22Rv1 (cell line): ENCODE results near the gene INA.
"Not testable (repeated sequence)": the region's sequence is repeated elsewhere in the genome, so short reads cannot be mapped to it uniquely, and the experiment has no call there.

ENCODE experiments used
- ZFX ChIP-seq: fragments of 450-650 bp; IDR thresholded peaks from 2 replicates; pipeline ENCODE4 v1.6.1; 2017; ENCODE audit warnings: antibody characterized with exemption, borderline replicate concordance
- TF ChIP-seq, protein P1 (sequence below): fragments of 450-650 bp; IDR thresholded peaks from 2 replicates; pipeline ENCODE4 v1.5.1; 2017; ENCODE audit warnings: mild to moderate bottlenecking

DNA sequence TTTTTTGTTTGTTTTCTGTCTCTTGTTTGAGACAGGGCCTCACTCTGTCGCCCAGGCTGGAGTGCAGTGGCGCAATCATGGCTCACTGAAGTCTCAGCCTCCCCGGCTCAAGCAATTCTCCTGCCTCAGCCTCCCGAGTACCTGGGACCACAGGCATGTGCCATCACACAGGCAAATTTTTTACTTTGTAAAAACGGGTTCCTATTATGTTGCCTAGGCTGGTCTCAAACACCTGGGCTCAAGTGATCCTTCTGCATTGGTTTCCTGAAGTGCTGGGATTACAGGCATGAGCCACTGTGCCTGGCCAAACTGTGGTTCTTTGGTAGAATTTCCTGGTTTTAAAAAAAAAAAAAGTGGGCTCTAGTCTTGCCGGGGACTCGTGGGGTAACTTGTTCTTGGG is 31.4 kb upstream of the INA start, which contains the start of gene RPEL1:
- TF ChIP-seq, protein P1, sequence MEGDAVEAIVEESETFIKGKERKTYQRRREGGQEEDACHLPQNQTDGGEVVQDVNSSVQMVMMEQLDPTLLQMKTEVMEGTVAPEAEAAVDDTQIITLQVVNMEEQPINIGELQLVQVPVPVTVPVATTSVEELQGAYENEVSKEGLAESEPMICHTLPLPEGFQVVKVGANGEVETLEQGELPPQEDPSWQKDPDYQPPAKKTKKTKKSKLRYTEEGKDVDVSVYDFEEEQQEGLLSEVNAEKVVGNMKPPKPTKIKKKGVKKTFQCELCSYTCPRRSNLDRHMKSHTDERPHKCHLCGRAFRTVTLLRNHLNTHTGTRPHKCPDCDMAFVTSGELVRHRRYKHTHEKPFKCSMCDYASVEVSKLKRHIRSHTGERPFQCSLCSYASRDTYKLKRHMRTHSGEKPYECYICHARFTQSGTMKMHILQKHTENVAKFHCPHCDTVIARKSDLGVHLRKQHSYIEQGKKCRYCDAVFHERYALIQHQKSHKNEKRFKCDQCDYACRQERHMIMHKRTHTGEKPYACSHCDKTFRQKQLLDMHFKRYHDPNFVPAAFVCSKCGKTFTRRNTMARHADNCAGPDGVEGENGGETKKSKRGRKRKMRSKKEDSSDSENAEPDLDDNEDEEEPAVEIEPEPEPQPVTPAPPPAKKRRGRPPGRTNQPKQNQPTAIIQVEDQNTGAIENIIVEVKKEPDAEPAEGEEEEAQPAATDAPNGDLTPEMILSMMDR, result not testable (repeated sequence)
- TF ChIP-seq ZFX, result not testable (repeated sequence)
